ENCODE measurements around the gene BRINP2.
"Not testable (repeated sequence)": the region's sequence is repeated elsewhere in the genome, so short reads cannot be mapped to it uniquely, and the experiment has no call there.

BRINP2 gene

GRCh38 chr1:177278626-177279390 lies 108.0 kb downstream of the BRINP2 start:
- DNase-seq, result no peak

GRCh38 chr1:177281901-177282300 lies 111.1 kb downstream of the BRINP2 start:
- no peak for DNase-seq

- DNase-seq, result no peak
Observed at GRCh38 chr1:177282976-177283375, 112.2 kb downstream of the BRINP2 start.

- no peak for DNase-seq
Observed at GRCh38 chr1:177283380-177283779, 112.6 kb downstream of the BRINP2 start.

- no peak for DNase-seq
Observed at GRCh38 chr1:177286396-177286795, 115.6 kb downstream of the BRINP2 start.

GRCh38 chr1:177287270-177287669 lies 116.5 kb downstream of the BRINP2 start:
- DNase-seq, result no peak

GRCh38 chr1:177287994-177288393 lies 117.2 kb downstream of the BRINP2 start:
- no peak for DNase-seq

GRCh38 chr1:177289532-177289931 lies 118.8 kb downstream of the BRINP2 start:
- DNase-seq, result no peak

- no peak for DNase-seq
Observed at GRCh38 chr1:177300431-177300830, 129.7 kb downstream of the BRINP2 start.

GRCh38 chr1:177301425-177302124 lies 130.8 kb downstream of the BRINP2 start:
- no peak for DNase-seq

- DNase-seq, result no peak
Observed at GRCh38 chr1:177302357-177303044, 131.7 kb downstream of the BRINP2 start.

- no peak for DNase-seq
Observed at GRCh38 chr1:177305040-177306018, 134.6 kb downstream of the BRINP2 start.

- no peak for DNase-seq
Observed at GRCh38 chr1:177306019-177306415, 135.3 kb downstream of the BRINP2 start.

- no peak for DNase-seq
Observed at GRCh38 chr1:177306981-177307380, 136.2 kb downstream of the BRINP2 start.

- DNase-seq, result no peak
Observed at GRCh38 chr1:177307771-177308170, 137.0 kb downstream of the BRINP2 start.

- no peak for DNase-seq
Observed at GRCh38 chr1:177309880-177310279, 139.1 kb downstream of the BRINP2 start.

GRCh38 chr1:177310326-177310725 lies 139.6 kb downstream of the BRINP2 start:
- no peak for DNase-seq

- no peak for DNase-seq
Observed at GRCh38 chr1:177311111-177311510, 140.4 kb downstream of the BRINP2 start.

- no peak for DNase-seq
Observed at GRCh38 chr1:177311586-177311985, 140.8 kb downstream of the BRINP2 start.

GRCh38 chr1:177315261-177315660 lies 144.5 kb downstream of the BRINP2 start:
- DNase-seq, result no peak

- no peak for DNase-seq
Observed at GRCh38 chr1:177315761-177316160, 145.0 kb downstream of the BRINP2 start.

GRCh38 chr1:177321434-177321833 lies 150.7 kb downstream of the BRINP2 start:
- not testable (repeated sequence) for DNase-seq

GRCh38 chr1:177328251-177328650 lies 157.5 kb downstream of the BRINP2 start:
- no peak for DNase-seq

All from stimulated activated CD4-positive, alpha-beta T cell treated with anti-CD3 and anti-CD28 coated beads, Interleukin-2, amount 100 ng/mL, for 24 hours (primary cell).